Peyer's patch (tissue), 4 donors: ENCODE data around the gene MRPL14.

Source experiments
- CTCF ChIP-seq, 6 experiments: fragments of 450-650 bp in 4 of 6; fragments of 200-600 bp in 2 of 6; sonication (generic) in 1 of 6; IDR thresholded peaks; one replicate each; pipeline ENCODE4 v1.5.1; 2017 to 2019; ENCODE audit warnings: antibody characterized with exemption in 6 of 6, mild to moderate bottlenecking in 3 of 6, moderate library complexity in 1 of 6
- POLR2A ChIP-seq, 2 donors: fragments of 450-650 bp; IDR thresholded peaks; one replicate each; pipeline ENCODE4 v1.5.1; 2017; ENCODE audit warnings: antibody characterized with exemption in 2 of 2, mild to moderate bottlenecking in 2 of 2, moderate library complexity in 2 of 2

- TF ChIP-seq POLR2A (IDR thresholded peaks at IDR 0.05), result no peak
- TF ChIP-seq CTCF (IDR thresholded peaks at IDR 0.05), result no peak
These were observed 20.2 kb downstream of the MRPL14 start for GRCh38 chr6:44107017-44107416.
